Lower lobe of right lung (tissue), 2 donors: ENCODE measurements around the gene FBXO10. TPM values are rescaled to one million over a fixed set of nuclear protein-coding genes. Genes with fewer than 3 reads are reported as not detected.
"Not testable (repeated sequence)": the region's sequence is repeated elsewhere in the genome, so short reads cannot be mapped to it uniquely, and the experiment has no call there.

Source experiments
- ATAC-seq, 2 donors: fragments of 200-7000 bp; cut with Tn5 transposase; one replicate each; pipeline ENCODE4 v1.9.1; 2020 to 2022; ENCODE audit warnings: mild to moderate bottlenecking in 2 of 2, moderate library complexity in 2 of 2
- DNase-seq: peaks from one replicate; pipeline ENCODE4 v3.0.0-alpha.2; 2020
- H3K27ac ChIP-seq: fragments of 200-600 bp; one replicate; pipeline ENCODE4 v1.8.0; 2022
- H3K27me3 ChIP-seq: fragments of 200-600 bp; one replicate; pipeline ENCODE4 v1.8.0; 2022; ENCODE audit warnings: low read depth
- H3K36me3 ChIP-seq: fragments of 200-600 bp; one replicate; pipeline ENCODE4 v1.8.0; 2022; ENCODE audit warnings: mild to moderate bottlenecking
- H3K4me1 ChIP-seq: fragments of 200-600 bp; one replicate; pipeline ENCODE4 v1.8.0; 2022
- H3K4me3 ChIP-seq: fragments of 200-600 bp; one replicate; pipeline ENCODE4 v1.8.0; 2022; ENCODE audit warnings: mild to moderate bottlenecking
- H3K9me3 ChIP-seq: fragments of 200-600 bp; one replicate; pipeline ENCODE4 v1.8.0; 2022
- intact Hi-C: fragments of 100-400 bp; cut with DNase I; formaldehyde crosslinking; loops from one replicate; pipeline ENCODE4 v1.11.0; 2022
- total RNA-seq: library from RNA; stranded (reverse); fragmentation: NEBNext Ultra II Directional; extraction: Animal tissue kit (Norgen Biotek cat#: 25700); gene quantifications from one replicate; pipeline ENCODE4 v1.2.1, GENCODE V29; 2021
- TF ChIP-seq, protein P1 (sequence below): fragments of 200-600 bp; IDR thresholded peaks from one replicate; pipeline ENCODE4 v1.8.0; 2022; ENCODE audit warnings: antibody characterized with exemption, mild to moderate bottlenecking
- donor health status: DM: no; HTN: yes; CAD: no; lungs with severe emphysema.

Gene FBXO10
- total RNA-seq, 1 donor from 2014 or later, result 10.2 TPM

- Histone ChIP-seq H3K4me3 (no peak overlapping the region), H3K36me3 (peaks cover 76% of the 10 kb centered on the region), H3K27ac (no peak overlapping the region), H3K27me3 (no peaks in the 10 kb centered on the region), H3K4me1 (peaks cover 9% of the 10 kb centered on the region), H3K9me3 (no peaks in the 10 kb centered on the region)
- ATAC-seq, result no peak
- intact Hi-C loops, result no loop called here
- TF ChIP-seq, protein P1, sequence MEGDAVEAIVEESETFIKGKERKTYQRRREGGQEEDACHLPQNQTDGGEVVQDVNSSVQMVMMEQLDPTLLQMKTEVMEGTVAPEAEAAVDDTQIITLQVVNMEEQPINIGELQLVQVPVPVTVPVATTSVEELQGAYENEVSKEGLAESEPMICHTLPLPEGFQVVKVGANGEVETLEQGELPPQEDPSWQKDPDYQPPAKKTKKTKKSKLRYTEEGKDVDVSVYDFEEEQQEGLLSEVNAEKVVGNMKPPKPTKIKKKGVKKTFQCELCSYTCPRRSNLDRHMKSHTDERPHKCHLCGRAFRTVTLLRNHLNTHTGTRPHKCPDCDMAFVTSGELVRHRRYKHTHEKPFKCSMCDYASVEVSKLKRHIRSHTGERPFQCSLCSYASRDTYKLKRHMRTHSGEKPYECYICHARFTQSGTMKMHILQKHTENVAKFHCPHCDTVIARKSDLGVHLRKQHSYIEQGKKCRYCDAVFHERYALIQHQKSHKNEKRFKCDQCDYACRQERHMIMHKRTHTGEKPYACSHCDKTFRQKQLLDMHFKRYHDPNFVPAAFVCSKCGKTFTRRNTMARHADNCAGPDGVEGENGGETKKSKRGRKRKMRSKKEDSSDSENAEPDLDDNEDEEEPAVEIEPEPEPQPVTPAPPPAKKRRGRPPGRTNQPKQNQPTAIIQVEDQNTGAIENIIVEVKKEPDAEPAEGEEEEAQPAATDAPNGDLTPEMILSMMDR, result no peak
- no peak for DNase-seq
Measured at GRCh38 chr9:37491939-37492338, 84.2 kb downstream of the FBXO10 start.

- peaks cover 24% of the 10 kb centered on the region for H3K4me1 ChIP-seq
- intact Hi-C loops, result no loop called here
- H3K27ac ChIP-seq, result peak overlapping the region; percentile 76
- ATAC-seq (peak; percentile 13 to 20), DNase-seq (no peak)
- peaks cover 26% of the 10 kb centered on the region for H3K36me3 ChIP-seq
- H3K4me3 ChIP-seq, result peak overlapping the region; percentile 77
- no peaks in the 10 kb centered on the region for H3K9me3 ChIP-seq
- no peaks in the 10 kb centered on the region for H3K27me3 ChIP-seq
- TF ChIP-seq, protein P1, result no peak
Measured at GRCh38 chr9:37486616-37487548, 89.3 kb downstream of the FBXO10 start.

- ATAC-seq (peak in 1 of 2 donors; percentile 4), DNase-seq (no peak)
- intact Hi-C loops, result no loop called here
- Histone ChIP-seq H3K36me3 (peaks cover 20% of the 10 kb centered on the region), H3K27ac (peak overlapping the region; percentile 76), H3K4me3 (peak overlapping the region; percentile 77), H3K9me3 (no peaks in the 10 kb centered on the region), H3K4me1 (peaks cover 24% of the 10 kb centered on the region), H3K27me3 (no peaks in the 10 kb centered on the region)
- TF ChIP-seq, protein P1, result no peak
Measured at GRCh38 chr9:37486256-37486615, 89.9 kb downstream of the FBXO10 start.

DNA sequence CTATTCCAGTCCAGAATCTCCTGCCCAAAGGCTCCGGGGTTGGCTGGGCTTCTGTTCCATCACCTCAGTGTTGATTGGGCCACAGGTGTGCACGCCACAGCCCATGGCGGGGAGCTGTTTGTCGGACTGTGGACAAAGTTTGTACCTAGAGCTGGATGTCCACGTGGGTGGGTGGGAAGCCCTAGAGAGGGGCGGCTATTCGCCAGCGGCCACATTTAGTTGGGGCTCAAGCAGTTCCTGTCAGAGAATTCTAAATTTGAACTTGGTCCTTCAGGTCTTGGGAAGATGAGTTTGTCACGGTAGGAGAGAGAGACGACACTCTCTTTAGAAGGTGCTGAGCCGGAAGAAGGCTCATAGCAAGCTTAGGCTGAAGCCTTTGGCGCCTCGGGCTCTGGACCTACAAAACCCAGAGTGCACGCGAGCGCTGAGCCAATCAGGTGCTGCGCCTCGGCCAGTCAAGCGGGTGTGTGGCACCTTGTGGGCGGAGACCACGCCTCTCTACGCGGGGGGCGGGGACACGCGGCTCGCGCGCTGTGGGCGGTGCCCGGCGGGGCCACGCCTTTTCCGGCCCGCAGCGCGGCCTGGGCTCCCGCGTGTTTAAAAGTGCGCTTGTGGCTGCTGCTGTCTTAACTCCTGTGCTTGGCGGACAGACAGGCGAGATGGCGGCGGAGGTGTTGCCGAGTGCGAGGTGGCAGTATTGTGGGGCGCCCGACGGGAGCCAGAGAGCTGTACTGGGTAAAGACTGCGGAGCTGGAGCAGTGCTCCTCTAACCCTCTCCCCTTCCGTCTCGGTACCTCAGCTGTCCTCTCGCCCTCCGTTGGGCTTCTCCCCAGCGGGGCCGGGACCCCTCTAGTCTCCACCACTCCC is 90.6 kb downstream of the FBXO10 start, which contains the start of gene POLR1E:
POLR1E (plus strand) TSS at position 560 of the 867 bp plus-strand sequence; CDS start at position 660, 100 bp downstream.
- ATAC-seq, result peak; percentile 99 to 100
- intact Hi-C loops, result no loop called here

DNA sequence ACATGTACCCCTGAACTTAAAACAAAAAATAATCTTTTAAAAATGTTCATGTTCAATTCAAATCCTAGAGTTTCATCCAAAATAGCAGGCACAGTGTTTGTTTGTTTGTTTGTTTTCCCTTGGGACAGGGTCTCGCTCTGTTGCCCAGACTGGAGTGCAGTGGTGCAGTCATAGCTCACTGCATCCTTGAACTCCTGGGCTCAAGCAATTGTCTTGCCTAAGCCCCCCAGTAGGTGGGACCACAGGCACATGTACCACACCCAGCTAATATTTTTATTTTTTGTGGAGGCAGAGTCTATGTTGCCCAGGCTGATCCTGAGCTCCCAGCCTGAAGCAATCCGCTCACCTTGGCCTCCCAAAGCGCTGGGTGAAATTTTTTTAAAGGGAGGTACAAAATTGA is 95.4 kb downstream of the FBXO10 start:
- TF ChIP-seq, protein P1, result no peak
- DNase-seq (no peak), ATAC-seq (no peak)
- H3K4me1 ChIP-seq, result peaks cover 6% of the 10 kb centered on the region
- no peaks in the 10 kb centered on the region for H3K27me3 ChIP-seq
- no peaks in the 10 kb centered on the region for H3K36me3 ChIP-seq
- no peak overlapping the region for H3K4me3 ChIP-seq
- intact Hi-C loops, result no loop called here
- H3K9me3 ChIP-seq, result no peaks in the 10 kb centered on the region
- H3K27ac ChIP-seq, result no peak overlapping the region

More for the DNA sequence above, 90.6 kb downstream of the FBXO10 start, which contains the start of gene POLR1E:
- peak; percentile 98 for DNase-seq
- H3K27me3 ChIP-seq, result no peaks in the 10 kb centered on the region
- peak within 1 kb of the TSS; percentile 76 for H3K27ac ChIP-seq
- TF ChIP-seq, protein P1, result no peak
- H3K4me3 ChIP-seq, result peak within 1 kb of the TSS; percentile 77
- H3K9me3 ChIP-seq, result no peaks in the 10 kb centered on the region
- H3K4me1 ChIP-seq, result peaks cover 24% of the 10 kb centered on the region
- H3K36me3 ChIP-seq, result peaks cover 14% of the 10 kb centered on the region

GRCh38 chr9:37477987-37478619 is 98.1 kb downstream of the FBXO10 start:
- not testable (repeated sequence) for DNase-seq

DNA sequence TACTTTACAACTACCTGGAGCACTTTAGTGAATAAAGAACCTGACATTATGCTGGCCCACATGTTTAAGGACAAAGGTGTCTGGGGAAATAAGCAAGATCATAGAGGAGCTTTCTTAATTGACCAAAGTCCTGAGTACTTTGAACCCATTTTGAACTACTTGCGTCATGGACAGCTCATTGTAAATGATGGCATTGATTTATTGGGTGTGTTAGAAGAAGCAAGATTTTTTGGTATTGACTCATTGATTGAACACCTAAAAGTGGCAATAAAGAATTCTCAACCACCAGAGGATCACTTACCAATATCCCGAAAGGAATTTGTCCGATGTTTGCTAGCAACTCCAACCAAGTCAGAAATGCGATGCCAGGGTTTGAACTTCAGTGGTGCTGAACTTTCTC is 98.7 kb downstream of the FBXO10 start:
- H3K4me3 ChIP-seq, H3K27ac ChIP-seq, intact Hi-C loops, H3K4me1 ChIP-seq, ATAC-seq, H3K9me3 ChIP-seq, DNase-seq, H3K36me3 ChIP-seq, H3K27me3 ChIP-seq: not testable (repeated sequence)

More at GRCh38 chr9:37477987-37478619, 98.1 kb downstream of the FBXO10 start:
- intact Hi-C loops, H3K27ac ChIP-seq, ATAC-seq, H3K4me1 ChIP-seq, H3K36me3 ChIP-seq, H3K27me3 ChIP-seq, H3K4me3 ChIP-seq, H3K9me3 ChIP-seq: not testable (repeated sequence)
